ENCODE data around the gene ARVCF.

Gene ARVCF

GRCh38 chr22:19997561-19998231 lies 18.9 kb downstream of the ARVCF start:
- DNase-seq: no peak

- DNase-seq: no peak
Measured at GRCh38 chr22:19996694-19997384, 19.8 kb downstream of the ARVCF start.

GRCh38 chr22:19995611-19996339 lies 20.8 kb downstream of the ARVCF start:
- DNase-seq: no peak

GRCh38 chr22:19994851-19995610 lies 21.6 kb downstream of the ARVCF start:
- DNase-seq: no peak

GRCh38 chr22:19993926-19994325 lies 22.7 kb downstream of the ARVCF start:
- DNase-seq: no peak

- DNase-seq: no peak
Measured at GRCh38 chr22:19992921-19993355, 23.7 kb downstream of the ARVCF start.

GRCh38 chr22:19992481-19992911 lies 24.1 kb downstream of the ARVCF start:
- DNase-seq: no peak

- DNase-seq: no peak
Measured at GRCh38 chr22:19991645-19992451, 24.8 kb downstream of the ARVCF start.

GRCh38 chr22:19991395-19991644 lies 25.3 kb downstream of the ARVCF start:
- no peak for DNase-seq

- no peak for DNase-seq
Measured at GRCh38 chr22:19990609-19991394, 25.8 kb downstream of the ARVCF start.

GRCh38 chr22:19990188-19990587 lies 26.4 kb downstream of the ARVCF start:
- no peak for DNase-seq

GRCh38 chr22:19989725-19990067 lies 26.9 kb downstream of the ARVCF start:
- no peak for DNase-seq

- no peak for DNase-seq
Measured at GRCh38 chr22:19988965-19989724, 27.5 kb downstream of the ARVCF start.

GRCh38 chr22:19988331-19988808 lies 28.3 kb downstream of the ARVCF start:
- no peak for DNase-seq

- no peak for DNase-seq
Measured at GRCh38 chr22:19987394-19988306, 29.0 kb downstream of the ARVCF start.

- DNase-seq: peak; percentile 66
Measured at GRCh38 chr22:19986410-19987341, 29.9 kb downstream of the ARVCF start.

GRCh38 chr22:19986011-19986409 lies 30.6 kb downstream of the ARVCF start:
- DNase-seq: no peak

Data from CD4-positive, alpha-beta T cell treated with Interleukin-17A for 4 hours (primary cell).